ENCODE data around the gene RNF26. TPM values are rescaled to one million over a fixed set of nuclear protein-coding genes. Genes with fewer than 3 reads are reported as not detected.
A peak's percentile ranks its signal among the peaks of the same experiment; 100 is the strongest.

RNF26 gene
- total and polyA plus RNA-seq, 8 donors, result 22.0 to 37.0 (median 28.4) TPM

DNA sequence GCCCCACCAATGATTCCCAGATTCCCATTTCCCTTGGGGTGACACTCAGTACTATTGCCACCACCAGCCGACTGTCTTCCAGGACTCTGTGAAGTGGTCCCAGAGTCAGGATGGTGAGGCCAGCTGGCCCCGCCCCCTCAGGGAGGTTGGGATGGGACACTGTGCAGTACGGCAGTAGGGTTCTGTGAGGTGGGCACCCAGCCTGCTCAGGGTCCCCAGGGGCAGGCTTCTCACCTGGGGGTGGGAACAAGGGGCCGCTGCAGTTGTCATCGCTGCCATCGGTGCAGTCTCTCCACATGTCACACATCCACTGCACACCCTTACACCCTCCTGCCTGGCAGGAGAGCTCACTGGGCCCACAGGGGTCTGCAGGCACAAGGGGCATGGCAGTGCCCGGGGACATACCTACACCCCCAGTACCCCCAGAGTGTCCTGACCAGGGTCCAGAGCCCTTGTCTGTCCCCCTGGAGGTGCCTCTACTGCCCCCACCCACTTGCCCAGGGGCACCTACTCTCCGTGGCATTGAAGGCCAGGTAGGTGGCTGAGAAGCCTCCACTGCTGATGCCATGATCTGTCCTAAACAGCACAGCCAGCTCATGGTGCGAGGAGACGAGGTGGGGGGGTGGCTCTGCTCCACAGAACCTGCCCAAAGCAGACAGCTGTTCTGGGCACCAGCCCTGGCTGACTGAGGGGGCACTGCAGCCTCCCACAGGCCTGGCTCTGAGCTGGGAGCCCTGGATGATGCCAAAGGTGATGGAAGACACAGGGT, 8.2 kb downstream of the RNF26 start:
- peaks cover 7 to 54% of the 10 kb centered on the region in 2 donors for H3K27me3 ChIP-seq
- intact Hi-C loops (cut with DNase I), result no loop called here

DNA sequence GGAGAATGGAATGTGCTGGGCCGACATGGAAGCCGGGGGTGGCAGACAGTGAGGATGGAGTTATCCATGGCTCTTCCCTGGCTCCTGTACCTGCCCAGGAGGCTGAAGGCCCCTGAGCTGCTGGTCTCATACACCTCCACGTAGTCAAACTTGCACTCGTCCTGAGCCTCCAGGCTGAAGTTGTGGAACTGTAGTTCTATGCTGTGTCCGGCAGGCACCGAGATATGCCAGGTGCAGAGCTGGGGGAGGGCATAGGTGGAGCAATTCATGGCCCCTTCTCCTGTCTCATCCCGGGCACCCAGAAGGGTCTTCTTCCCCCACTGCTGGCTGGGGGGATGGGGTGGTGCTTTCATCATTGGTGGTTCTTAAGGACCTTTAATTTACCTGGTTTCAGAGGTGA, 9.4 kb downstream of the RNF26 start:
- intact Hi-C loops (cut with DNase I), result no loop called here
- DNase-seq (no peak), ATAC-seq (no peak)
- Histone ChIP-seq H3K27ac (no peak overlapping the region), H3K36me3 (no peaks in the 10 kb centered on the region), H3K27me3 (peaks cover 7 to 51% of the 10 kb centered on the region in 2 donors), H3K4me1 (peaks cover 13 to 28% of the 10 kb centered on the region in 2 donors), H3K9me3 (no peaks in the 10 kb centered on the region), H3K4me3 (no peak overlapping the region)
- TF ChIP-seq, protein P1, sequence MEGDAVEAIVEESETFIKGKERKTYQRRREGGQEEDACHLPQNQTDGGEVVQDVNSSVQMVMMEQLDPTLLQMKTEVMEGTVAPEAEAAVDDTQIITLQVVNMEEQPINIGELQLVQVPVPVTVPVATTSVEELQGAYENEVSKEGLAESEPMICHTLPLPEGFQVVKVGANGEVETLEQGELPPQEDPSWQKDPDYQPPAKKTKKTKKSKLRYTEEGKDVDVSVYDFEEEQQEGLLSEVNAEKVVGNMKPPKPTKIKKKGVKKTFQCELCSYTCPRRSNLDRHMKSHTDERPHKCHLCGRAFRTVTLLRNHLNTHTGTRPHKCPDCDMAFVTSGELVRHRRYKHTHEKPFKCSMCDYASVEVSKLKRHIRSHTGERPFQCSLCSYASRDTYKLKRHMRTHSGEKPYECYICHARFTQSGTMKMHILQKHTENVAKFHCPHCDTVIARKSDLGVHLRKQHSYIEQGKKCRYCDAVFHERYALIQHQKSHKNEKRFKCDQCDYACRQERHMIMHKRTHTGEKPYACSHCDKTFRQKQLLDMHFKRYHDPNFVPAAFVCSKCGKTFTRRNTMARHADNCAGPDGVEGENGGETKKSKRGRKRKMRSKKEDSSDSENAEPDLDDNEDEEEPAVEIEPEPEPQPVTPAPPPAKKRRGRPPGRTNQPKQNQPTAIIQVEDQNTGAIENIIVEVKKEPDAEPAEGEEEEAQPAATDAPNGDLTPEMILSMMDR (IDR thresholded peaks at IDR 0.05), result no peak

More for the DNA sequence above, 8.2 kb downstream of the RNF26 start:
- Histone ChIP-seq H3K4me3 (no peak overlapping the region), H3K27ac (no peak overlapping the region), H3K9me3 (no peaks in the 10 kb centered on the region), H3K4me1 (peaks cover 13 to 40% of the 10 kb centered on the region in 2 donors), H3K36me3 (no peaks in the 10 kb centered on the region)
- ATAC-seq (no peak), DNase-seq (peak in 1 of 4 donors; percentile 31)
- TF ChIP-seq, protein P1 (IDR thresholded peaks at IDR 0.05), result no peak

DNA sequence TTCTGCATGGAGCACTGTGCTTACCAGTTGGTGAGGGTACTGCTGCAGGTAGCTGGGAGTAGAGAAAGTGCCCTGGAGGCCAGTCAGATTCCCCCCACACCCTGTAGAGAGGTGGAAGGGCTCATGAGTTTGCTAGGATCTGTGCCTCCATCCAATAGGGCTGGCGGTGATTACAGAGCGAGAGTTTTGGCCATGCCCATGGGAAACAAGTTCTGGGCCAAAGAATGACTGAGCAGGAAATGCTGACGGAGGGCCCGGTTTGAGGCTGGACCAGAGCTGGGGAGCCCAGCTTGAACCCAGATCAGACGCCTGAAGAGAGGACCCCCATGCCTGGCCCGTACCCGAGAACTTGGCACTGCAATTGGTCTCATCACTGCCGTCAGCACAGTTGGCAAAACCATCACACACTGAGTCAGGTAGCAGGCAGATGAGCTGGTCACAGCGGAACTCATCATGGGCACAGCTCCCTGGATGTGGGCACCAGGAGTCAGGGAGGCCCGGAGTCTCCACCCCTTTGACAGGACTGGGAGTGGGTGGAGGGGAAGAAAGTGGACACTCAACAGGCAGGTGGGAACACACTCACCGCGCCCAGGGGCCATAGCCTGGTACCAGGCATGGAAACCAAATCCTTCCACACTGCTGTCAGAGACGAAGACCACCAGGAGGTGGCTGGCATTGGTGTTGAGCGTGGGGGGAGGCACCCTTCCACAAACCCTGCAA, 10.1 kb downstream of the RNF26 start:
- peaks cover 11 to 22% of the 10 kb centered on the region in 2 donors for H3K4me1 ChIP-seq
- no peak overlapping the region for H3K27ac ChIP-seq
- intact Hi-C loops (cut with DNase I), result no loop called here
- H3K4me3 ChIP-seq, result no peak overlapping the region
- ATAC-seq (no peak), DNase-seq (peak in 1 of 4 donors; percentile 32)
- H3K9me3 ChIP-seq, result no peaks in the 10 kb centered on the region
- H3K36me3 ChIP-seq, result no peaks in the 10 kb centered on the region
- peaks cover 7 to 43% of the 10 kb centered on the region in 2 donors for H3K27me3 ChIP-seq
- TF ChIP-seq, protein P1 (IDR thresholded peaks at IDR 0.05), result no peak

DNA sequence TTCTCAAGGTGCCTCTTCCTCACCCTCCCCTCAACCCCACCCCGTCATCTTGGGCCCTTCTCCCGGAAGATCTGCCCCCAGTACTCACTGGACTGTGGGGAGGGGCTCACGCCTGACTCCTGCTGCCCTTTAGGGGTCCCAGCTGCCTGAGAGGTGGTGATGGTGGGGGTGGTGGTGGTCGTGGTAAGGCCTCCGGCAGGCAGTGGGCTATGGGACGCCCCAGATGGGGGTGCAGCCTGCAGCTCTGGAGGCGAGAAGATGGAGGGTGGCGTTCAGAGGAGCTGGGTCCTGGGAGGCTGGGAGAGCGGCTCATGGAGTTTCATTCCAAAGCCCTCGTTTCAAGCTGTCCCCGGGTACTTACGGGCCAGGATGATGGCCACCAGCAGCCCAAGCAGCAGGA, 11.4 kb downstream of the RNF26 start:
- Histone ChIP-seq H3K9me3 (no peaks in the 10 kb centered on the region), H3K36me3 (no peaks in the 10 kb centered on the region), H3K27me3 (peaks cover 0 to 31% of the 10 kb centered on the region in 2 donors), H3K4me3 (no peak overlapping the region), H3K27ac (no peak overlapping the region), H3K4me1 (peaks cover 9 to 10% of the 10 kb centered on the region in 2 donors)
- DNase-seq, result no peak
- intact Hi-C loops (cut with DNase I), result no loop called here
- no peak for ATAC-seq
- TF ChIP-seq, protein P1 (IDR thresholded peaks at IDR 0.05), result no peak

DNA sequence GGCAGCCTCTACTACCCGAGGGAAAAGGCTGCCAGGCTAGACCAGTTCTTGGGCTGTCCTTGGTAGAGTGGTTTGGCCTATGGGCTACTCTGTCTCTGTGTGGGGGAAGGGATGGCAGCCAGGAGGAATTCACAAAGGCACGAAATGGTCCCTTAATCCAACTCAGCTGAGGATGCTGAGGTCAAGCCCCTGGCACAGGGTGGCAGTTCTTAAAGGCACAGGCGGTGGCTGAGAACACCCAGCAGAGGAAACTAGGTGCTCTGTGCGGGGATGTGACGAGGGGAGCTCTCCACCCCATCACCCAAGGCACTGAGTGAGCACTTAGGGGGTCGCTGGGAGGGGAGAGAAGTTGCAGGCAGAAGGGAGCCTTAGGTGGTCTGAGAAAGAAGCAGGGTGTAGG, 12.3 kb downstream of the RNF26 start, which contains the start of gene MFRP:
MFRP (minus strand) TSS at position 101 of the 400 bp plus-strand sequence. CDS start 192 bp downstream, outside the sequence.
- H3K27ac ChIP-seq, result no peak within 1 kb of the TSS
- intact Hi-C loops (cut with DNase I), result no loop called here
- DNase-seq, result no peak

More for the DNA sequence above, 12.3 kb downstream of the RNF26 start, which contains the start of gene MFRP:
- H3K36me3 ChIP-seq, result no peaks in the 10 kb centered on the region
- H3K9me3 ChIP-seq, result no peaks in the 10 kb centered on the region
- TF ChIP-seq, protein P1 (IDR thresholded peaks at IDR 0.05), result no peak
- peaks cover 0 to under 1% of the 10 kb centered on the region in 2 donors for H3K4me1 ChIP-seq
- no peak for ATAC-seq
- H3K4me3 ChIP-seq, result no peak within 1 kb of the TSS
- peaks cover 0 to 27% of the 10 kb centered on the region in 2 donors for H3K27me3 ChIP-seq
